BLaER1 treated with 17β-estradiol and CSF1 and Interleukin-3, amounts not matched to agents 10 nM and 100 nM (cell line): ENCODE measurements around the gene MITF.

Source experiments
- H3K27ac ChIP-seq, 11 experiments: shearing (Covaris generic); formaldehyde crosslinking; 2 replicates each; pipeline ENCODE4 v1.8.1; 2022
- H3K27me3 ChIP-seq, 11 experiments: shearing (Covaris generic); formaldehyde crosslinking; 2 replicates each; pipeline ENCODE4 v1.8.1; 2022
- H3K36me3 ChIP-seq, 11 experiments: shearing (Covaris generic); formaldehyde crosslinking; 2 replicates each; pipeline ENCODE4 v1.8.1; 2022
- H3K4me1 ChIP-seq, 10 experiments: shearing (Covaris generic); formaldehyde crosslinking; 2 replicates each; pipeline ENCODE4 v1.8.1; 2022
- H3K4me2 ChIP-seq, 11 experiments: shearing (Covaris generic); formaldehyde crosslinking; 2 replicates each; pipeline ENCODE4 v1.8.1; 2022
- H3K4me3 ChIP-seq, 10 experiments: shearing (Covaris generic); formaldehyde crosslinking; 2 replicates each; pipeline ENCODE4 v1.8.1; 2022
- H3K9ac ChIP-seq, 11 experiments: shearing (Covaris generic); formaldehyde crosslinking; 2 replicates each; pipeline ENCODE4 v1.8.1; 2022
- H3K9me3 ChIP-seq, 11 experiments: shearing (Covaris generic); formaldehyde crosslinking; replicated peaks in 1 of 11; 2 replicates each; pipeline ENCODE4 v1.8.1; 2022
- H4K20me1 ChIP-seq, 11 experiments: shearing (Covaris generic); formaldehyde crosslinking; 2 replicates each; pipeline ENCODE4 v1.8.1; 2022
- Cebpa-rat ChIP-seq, 11 experiments: shearing (Covaris generic); IDR thresholded peaks; 2 replicates each; pipeline ENCODE4 v1.8.1; 2022

The MITF gene

DNA sequence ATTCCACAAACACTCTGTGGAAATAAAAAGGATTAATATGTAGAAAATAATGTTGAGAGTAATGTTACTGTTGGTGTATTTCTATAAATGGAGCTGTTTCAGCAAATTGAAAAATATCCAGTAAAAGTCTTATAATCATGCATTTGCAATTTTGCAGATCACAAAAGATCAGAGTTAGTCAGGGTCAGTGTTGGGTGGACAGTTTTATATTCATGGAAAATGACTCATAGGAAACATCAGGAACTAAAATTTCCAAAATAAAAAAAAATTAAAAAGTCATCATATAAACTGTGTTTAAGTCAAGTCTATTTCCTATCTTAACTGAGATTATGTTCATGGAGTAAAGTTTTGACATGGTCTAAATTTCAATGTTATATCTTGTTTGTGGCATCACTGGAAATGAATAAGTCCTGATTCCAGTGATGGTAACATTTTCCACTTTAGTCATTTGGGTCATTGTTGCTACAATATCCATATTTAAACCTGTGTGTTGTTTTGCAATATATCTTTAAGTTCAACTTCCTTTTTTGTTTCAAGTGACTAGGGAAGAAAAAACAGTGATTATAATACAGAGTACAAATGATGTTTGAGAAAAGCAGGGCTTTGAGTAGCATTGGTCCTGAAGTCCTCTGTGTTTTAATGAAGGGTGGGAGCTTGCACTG lies 37.8 kb downstream of the MITF start:
- no peak overlapping the region for H3K4me3 ChIP-seq
- peak in 2 of 11 experiments; percentile 29 to 38; a peak in 2 of 22 replicates for TF ChIP-seq Cebpa-rat (IDR thresholded peaks at IDR 0.05)
- H3K27ac ChIP-seq: peak overlapping the region in 6 of 11 experiments; percentile 31 to 81 (median 72); a peak in 11 of 22 replicates
- H3K27me3 ChIP-seq: no peaks in the 10 kb centered on the region
- peaks cover 0 to 9% (median 0%) of the 10 kb centered on the region in 11 experiments; a peak in 3 of 22 replicates for H3K36me3 ChIP-seq
- H4K20me1 ChIP-seq: no peaks in the 10 kb centered on the region; a peak in 1 of 22 replicates
- H3K9ac ChIP-seq: peak overlapping the region in 4 of 11 experiments; percentile 24 to 67 (median 48); a peak in 7 of 22 replicates
- H3K4me2 ChIP-seq: peak overlapping the region in 7 of 11 experiments; percentile 33 to 83 (median 57); a peak in 13 of 22 replicates
- peaks cover 0 to 11% (median 0%) of the 10 kb centered on the region in 11 experiments; a peak in 1 of 22 replicates for H3K9me3 ChIP-seq
- H3K4me1 ChIP-seq: peaks cover 0 to 99% (median 14%) of the 10 kb centered on the region in 10 experiments; a peak in 11 of 20 replicates

DNA sequence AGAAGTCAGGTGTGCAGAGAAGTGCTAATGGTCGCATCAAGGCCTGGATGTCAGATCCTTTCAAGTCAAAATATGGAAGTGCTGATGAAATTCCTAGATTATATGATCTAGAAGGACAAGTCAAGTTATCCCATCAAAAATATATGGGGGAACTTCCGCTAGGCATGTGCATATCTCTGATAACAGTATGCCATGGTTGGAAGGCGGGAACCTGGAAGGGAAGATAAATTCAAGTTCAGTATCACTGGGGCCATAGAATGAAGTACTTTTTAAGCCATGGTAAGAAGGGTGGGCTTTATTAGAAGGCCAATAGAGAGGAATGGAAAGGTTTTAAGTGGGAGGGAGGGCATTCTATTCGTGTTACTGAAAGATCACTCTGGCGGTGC lies 38.3 kb downstream of the MITF start:
- Histone ChIP-seq H3K27ac (peak overlapping the region in 6 of 11 experiments; percentile 31 to 81 (median 72); a peak in 11 of 22 replicates), H4K20me1 (no peaks in the 10 kb centered on the region; a peak in 1 of 22 replicates), H3K9me3 (peaks cover 0 to 11% (median 0%) of the 10 kb centered on the region in 11 experiments; a peak in 1 of 22 replicates), H3K9ac (peak overlapping the region in 4 of 11 experiments; percentile 24 to 67 (median 48); a peak in 7 of 22 replicates), H3K4me3 (no peak overlapping the region), H3K4me1 (peaks cover 0 to 97% (median 14%) of the 10 kb centered on the region in 10 experiments; a peak in 11 of 20 replicates), H3K36me3 (peaks cover 0 to 9% (median 0%) of the 10 kb centered on the region in 11 experiments; a peak in 3 of 22 replicates), H3K27me3 (no peaks in the 10 kb centered on the region), H3K4me2 (peak overlapping the region in 7 of 11 experiments; percentile 33 to 83 (median 57); a peak in 12 of 22 replicates)
- no peak; a peak in 1 of 22 replicates for TF ChIP-seq Cebpa-rat (IDR thresholded peaks at IDR 0.05)

DNA sequence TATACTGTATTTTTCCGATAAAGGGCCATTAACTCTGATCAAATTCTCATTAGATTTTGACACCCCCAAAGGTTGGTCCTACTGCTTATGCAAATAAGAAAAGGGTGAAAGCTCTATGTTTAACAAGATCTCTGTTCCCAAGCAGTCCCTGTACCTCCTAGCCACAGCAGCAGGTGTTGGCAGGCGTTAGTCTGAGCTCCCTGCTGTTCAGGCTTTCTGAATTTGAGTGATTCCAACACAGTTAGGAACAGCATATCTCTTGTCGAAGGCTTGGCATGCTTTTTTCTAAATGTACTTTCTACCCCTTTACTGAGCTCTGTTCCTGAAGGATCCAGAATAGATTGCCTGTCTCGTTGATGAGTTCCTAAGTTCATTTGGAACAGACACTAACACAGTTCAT lies 42.3 kb downstream of the MITF start:
- no peaks in the 10 kb centered on the region for H3K9me3 ChIP-seq
- no peak overlapping the region for H3K27ac ChIP-seq
- H4K20me1 ChIP-seq: peaks cover 0 to 13% (median 0%) of the 10 kb centered on the region in 11 experiments; a peak in 1 of 22 replicates
- TF ChIP-seq Cebpa-rat (IDR thresholded peaks at IDR 0.05): no peak
- no peaks in the 10 kb centered on the region for H3K27me3 ChIP-seq
- no peak overlapping the region for H3K4me3 ChIP-seq
- no peak overlapping the region for H3K9ac ChIP-seq
- H3K36me3 ChIP-seq: peaks cover 0 to 9% (median 0%) of the 10 kb centered on the region in 11 experiments; a peak in 2 of 22 replicates
- peaks cover 0 to 89% (median 9%) of the 10 kb centered on the region in 10 experiments; a peak in 11 of 20 replicates for H3K4me1 ChIP-seq
- H3K4me2 ChIP-seq: peak overlapping the region in 2 of 11 experiments; percentile 27 to 30; a peak in 2 of 22 replicates

DNA sequence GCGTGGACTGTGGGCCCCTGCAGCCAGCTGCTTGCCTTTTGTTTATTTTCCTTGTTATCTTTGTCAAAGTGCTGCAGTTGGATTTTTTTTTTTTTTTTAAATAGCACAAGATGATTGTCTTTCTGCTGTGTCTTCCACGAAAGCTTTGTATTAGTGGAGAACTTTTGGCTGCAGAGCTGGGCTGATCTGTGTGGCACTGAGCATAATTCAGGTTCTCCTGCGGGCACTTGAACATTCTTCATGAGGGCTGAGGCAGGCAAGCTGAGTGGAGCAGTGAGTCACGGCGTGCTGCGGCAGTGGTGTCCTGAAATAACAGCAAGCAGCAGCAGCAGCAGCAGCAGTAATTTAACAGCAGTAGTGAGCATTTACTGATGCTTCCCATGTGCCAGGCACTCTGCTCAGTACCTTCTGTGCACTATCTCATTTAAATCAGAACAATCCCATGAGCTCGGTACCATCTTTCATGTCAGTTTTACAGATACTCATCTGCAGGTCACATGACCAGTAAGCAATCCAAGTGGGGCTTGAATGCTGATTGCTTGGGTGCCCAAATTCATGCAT lies 45.8 kb downstream of the MITF start:
- H3K27me3 ChIP-seq: no peaks in the 10 kb centered on the region
- no peak for TF ChIP-seq Cebpa-rat (IDR thresholded peaks at IDR 0.05)
- no peak overlapping the region; a peak in 1 of 22 replicates for H3K27ac ChIP-seq
- H3K4me3 ChIP-seq: no peak overlapping the region
- peaks cover 0 to 13% (median 0%) of the 10 kb centered on the region in 11 experiments; a peak in 1 of 22 replicates for H4K20me1 ChIP-seq
- peaks cover 0 to 9% (median 0%) of the 10 kb centered on the region in 11 experiments; a peak in 7 of 22 replicates for H3K9me3 ChIP-seq
- 0 out of 22 replicates have a peak overlapping the region, but pooled peaks of 1 of the 11 experiments have one; percentile 16 for H3K9ac ChIP-seq
- peak overlapping the region in 3 of 11 experiments; percentile 36 to 71 (median 67); a peak in 6 of 22 replicates for H3K4me2 ChIP-seq
- H3K36me3 ChIP-seq: peaks cover 0 to 15% (median 0%) of the 10 kb centered on the region in 11 experiments; a peak in 3 of 22 replicates
- peaks cover 0 to 77% (median 0%) of the 10 kb centered on the region in 10 experiments; a peak in 6 of 20 replicates for H3K4me1 ChIP-seq

DNA sequence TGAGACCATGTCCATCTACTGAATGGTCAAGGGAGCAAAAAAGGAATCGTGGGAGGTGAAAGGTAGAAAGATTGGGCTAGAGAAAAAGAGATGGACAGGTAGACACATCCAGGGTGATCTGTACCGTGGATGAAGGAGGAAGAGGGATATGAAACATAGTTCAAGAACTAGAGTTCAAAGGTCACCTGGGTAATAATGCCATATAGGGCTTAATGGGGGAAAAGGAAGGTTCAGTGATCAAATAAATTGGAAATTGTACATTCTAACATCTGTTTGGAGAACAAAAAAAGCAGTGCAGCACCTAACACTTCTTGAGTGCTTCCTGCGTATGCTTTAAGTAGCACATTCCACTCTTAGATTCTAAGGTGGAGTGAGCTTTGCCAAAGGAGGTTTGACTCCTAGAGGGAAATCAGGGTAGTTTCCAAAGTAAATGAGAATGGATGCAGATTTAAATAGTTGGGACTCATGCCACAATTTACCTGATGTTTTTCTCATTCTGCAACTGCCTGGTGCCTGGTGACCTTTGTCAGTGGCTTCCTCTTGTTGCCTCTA lies 46.6 kb downstream of the MITF start:
- Histone ChIP-seq H3K9ac (no peak overlapping the region), H3K4me2 (peak overlapping the region in 2 of 11 experiments; percentile 67 to 71; a peak in 3 of 22 replicates), H3K4me1 (peaks cover 0 to 78% (median 3%) of the 10 kb centered on the region in 10 experiments; a peak in 9 of 20 replicates), H3K27me3 (no peaks in the 10 kb centered on the region), H4K20me1 (peaks cover 0 to 13% (median 0%) of the 10 kb centered on the region in 11 experiments; a peak in 1 of 22 replicates), H3K36me3 (peaks cover 0 to 15% (median 0%) of the 10 kb centered on the region in 11 experiments; a peak in 2 of 22 replicates), H3K9me3 (peaks cover 0 to 9% (median 0%) of the 10 kb centered on the region in 11 experiments; a peak in 7 of 22 replicates), H3K27ac (no peak overlapping the region), H3K4me3 (no peak overlapping the region)
- no peak for TF ChIP-seq Cebpa-rat (IDR thresholded peaks at IDR 0.05)

DNA sequence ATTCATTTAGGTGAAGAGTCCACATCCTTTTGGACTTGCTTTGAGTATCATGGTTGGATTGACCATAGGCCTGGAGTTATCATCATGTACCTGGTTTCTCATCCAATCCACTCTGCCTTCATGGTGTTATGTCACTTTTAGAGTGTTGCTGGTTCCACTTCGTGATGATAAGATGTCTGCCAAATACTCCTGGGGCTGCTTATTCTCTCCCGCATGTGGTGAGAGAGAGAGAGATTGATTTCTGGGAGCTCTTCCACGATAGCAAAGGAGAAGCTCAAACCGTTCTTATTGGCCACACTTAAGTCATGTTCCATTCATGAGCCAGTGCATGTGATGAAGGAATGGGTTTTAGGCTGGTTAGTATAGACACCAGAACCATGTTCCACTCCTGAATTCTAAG lies 47.6 kb downstream of the MITF start:
- H3K4me1 ChIP-seq: peaks cover 0 to 80% (median 11%) of the 10 kb centered on the region in 10 experiments; a peak in 9 of 20 replicates
- no peak overlapping the region for H3K4me3 ChIP-seq

DNA sequence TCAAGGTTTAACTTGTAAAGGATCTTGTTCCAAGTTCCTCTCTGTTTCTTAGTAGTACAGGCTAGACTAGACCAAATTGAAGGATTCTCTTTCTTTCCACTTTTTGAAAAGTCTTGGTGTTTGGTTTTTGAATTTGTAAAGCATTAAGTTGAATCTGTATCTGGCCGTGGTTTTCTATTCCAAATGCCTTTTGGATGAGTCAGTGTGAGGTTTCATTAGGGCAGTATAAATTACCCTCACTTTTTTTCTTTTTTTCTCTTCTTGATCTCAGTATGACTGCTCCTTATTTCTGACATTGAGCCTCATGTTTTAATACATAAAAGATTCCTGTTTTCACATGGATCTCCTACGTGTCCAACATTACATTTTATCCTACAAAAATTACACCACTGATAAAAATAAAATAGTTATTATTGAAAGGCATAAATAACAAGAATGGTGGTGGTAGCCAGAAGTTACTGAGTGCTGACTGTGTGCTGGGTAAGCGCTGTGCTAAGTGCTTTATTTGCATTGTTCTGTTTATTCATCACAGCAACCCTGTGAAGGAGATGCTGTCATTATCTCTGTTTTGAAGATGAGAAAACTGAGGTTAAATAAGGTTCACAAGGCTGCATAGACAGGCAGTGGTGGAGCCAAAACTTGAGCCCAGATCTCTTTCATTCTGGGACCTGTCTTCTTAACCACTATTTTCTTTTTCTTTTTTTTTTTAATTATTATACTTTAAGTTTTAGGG lies 48.3 kb downstream of the MITF start:
- Histone ChIP-seq H3K27me3 (no peaks in the 10 kb centered on the region), H3K4me3 (no peak overlapping the region), H3K4me1 (peaks cover 0 to 80% (median 12%) of the 10 kb centered on the region in 10 experiments; a peak in 9 of 20 replicates), H4K20me1 (peaks cover 0 to 16% (median 0%) of the 10 kb centered on the region in 11 experiments; a peak in 2 of 22 replicates), H3K36me3 (peaks cover 0 to 15% (median 0%) of the 10 kb centered on the region in 11 experiments; a peak in 2 of 22 replicates), H3K4me2 (peak overlapping the region in 3 of 11 experiments; percentile 43 to 60 (median 49); a peak in 5 of 22 replicates), H3K9ac (peak overlapping the region in 2 of 11 experiments; percentile 16 to 31; a peak in 2 of 22 replicates), H3K27ac (peak overlapping the region in 3 of 11 experiments; percentile 6 to 65 (median 54); a peak in 5 of 22 replicates), H3K9me3 (peaks cover 0 to 9% (median 0%) of the 10 kb centered on the region in 11 experiments; a peak in 7 of 22 replicates)
- no peak for TF ChIP-seq Cebpa-rat (IDR thresholded peaks at IDR 0.05)

More for the DNA sequence above, 47.6 kb downstream of the MITF start:
- Histone ChIP-seq H3K27ac (peak overlapping the region in 2 of 11 experiments; percentile 54 to 65; a peak in 4 of 22 replicates), H3K9me3 (peaks cover 0 to 9% (median 0%) of the 10 kb centered on the region in 11 experiments; a peak in 7 of 22 replicates), H4K20me1 (peaks cover 0 to 13% (median 0%) of the 10 kb centered on the region in 11 experiments; a peak in 1 of 22 replicates), H3K4me2 (peak overlapping the region in 3 of 11 experiments; percentile 43 to 60 (median 49); a peak in 5 of 22 replicates), H3K9ac (no peak overlapping the region), H3K36me3 (peaks cover 0 to 15% (median 0%) of the 10 kb centered on the region in 11 experiments; a peak in 2 of 22 replicates), H3K27me3 (no peaks in the 10 kb centered on the region)
- no peak for TF ChIP-seq Cebpa-rat (IDR thresholded peaks at IDR 0.05)
